Measurements from ENCODE around the gene IL34. TPM values are rescaled to one million over a fixed set of nuclear protein-coding genes. Genes with fewer than 3 reads are reported as not detected.

The IL34 gene
- total RNA-seq, 2 donors from 2014 or later = 2.9 to 16.6 TPM

DNA sequence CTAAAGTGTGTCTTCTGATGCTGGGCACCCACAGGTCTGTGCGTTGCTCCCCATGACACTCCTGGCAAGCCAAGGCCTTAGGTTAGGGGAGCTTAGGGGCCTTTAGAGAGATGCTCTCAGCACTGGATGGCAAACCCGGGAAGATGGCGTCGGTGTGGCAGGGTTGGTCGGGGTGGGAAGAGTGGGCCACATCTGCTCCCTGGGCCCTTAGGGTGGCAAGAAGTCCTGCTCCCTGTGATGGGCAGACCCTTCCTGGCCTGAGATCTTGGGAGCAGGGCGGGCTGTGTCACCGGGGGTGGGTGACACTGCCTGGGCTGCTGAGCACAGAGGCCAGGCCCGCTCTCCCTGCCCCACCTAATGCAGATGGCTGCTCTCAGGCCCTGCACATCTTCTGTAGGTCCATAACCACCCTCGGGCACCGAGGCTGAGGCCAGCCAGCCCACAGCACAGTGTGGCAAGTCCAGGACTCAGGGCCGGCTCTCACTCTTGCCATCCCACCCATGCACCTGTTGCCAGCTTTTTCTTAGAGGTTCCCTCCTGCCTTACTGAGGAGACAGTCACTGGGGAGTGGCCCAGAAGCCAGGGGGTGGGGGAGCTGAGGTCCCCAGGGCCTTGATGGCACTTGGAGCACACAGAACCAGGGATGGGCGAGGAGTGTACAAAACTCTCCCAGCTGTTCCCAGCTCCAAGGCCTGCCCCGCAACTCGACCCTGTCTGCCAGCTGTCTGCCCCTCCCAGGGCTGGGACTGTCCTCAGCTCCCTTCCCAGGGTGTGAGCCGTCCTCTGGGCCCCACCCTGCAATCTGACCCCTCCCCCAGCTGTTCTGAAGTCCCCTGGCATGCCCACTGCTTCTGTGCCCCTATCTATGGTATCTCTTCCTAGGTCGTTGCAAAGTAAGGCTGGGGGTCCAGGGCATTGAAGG is 43.9 kb downstream of the IL34 start:
- no peak overlapping the region for H3K4me3 ChIP-seq
- no peak for DNase-seq (ENCODE audit: low spot score)
- no peaks in the 10 kb centered on the region for H3K27me3 ChIP-seq (replicated peaks; ENCODE audit: insufficient read depth)
- no peaks in the 10 kb centered on the region for H3K36me3 ChIP-seq
- TF ChIP-seq, protein P1, sequence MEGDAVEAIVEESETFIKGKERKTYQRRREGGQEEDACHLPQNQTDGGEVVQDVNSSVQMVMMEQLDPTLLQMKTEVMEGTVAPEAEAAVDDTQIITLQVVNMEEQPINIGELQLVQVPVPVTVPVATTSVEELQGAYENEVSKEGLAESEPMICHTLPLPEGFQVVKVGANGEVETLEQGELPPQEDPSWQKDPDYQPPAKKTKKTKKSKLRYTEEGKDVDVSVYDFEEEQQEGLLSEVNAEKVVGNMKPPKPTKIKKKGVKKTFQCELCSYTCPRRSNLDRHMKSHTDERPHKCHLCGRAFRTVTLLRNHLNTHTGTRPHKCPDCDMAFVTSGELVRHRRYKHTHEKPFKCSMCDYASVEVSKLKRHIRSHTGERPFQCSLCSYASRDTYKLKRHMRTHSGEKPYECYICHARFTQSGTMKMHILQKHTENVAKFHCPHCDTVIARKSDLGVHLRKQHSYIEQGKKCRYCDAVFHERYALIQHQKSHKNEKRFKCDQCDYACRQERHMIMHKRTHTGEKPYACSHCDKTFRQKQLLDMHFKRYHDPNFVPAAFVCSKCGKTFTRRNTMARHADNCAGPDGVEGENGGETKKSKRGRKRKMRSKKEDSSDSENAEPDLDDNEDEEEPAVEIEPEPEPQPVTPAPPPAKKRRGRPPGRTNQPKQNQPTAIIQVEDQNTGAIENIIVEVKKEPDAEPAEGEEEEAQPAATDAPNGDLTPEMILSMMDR (IDR thresholded peaks at IDR 0.05) = no peak
- TF ChIP-seq POLR2AphosphoS5 (IDR thresholded peaks at IDR 0.05) (no peak), POLR2A (IDR thresholded peaks at IDR 0.05) (no peak)
- intact Hi-C loops (cut with DNase I) = no loop called here
- H3K27ac ChIP-seq = peak overlapping the region; percentile 72 to 92
- 80% methylated on average over 16 of the region's 16 CpGs for WGBS
- H3K9me3 ChIP-seq = no peaks in the 10 kb centered on the region
- H3K4me1 ChIP-seq (replicated peaks) = peaks cover 24% of the 10 kb centered on the region

GRCh38 chr16:70691223-70692129 is 45.1 kb downstream of the IL34 start:
- TF ChIP-seq POLR2AphosphoS5 (IDR thresholded peaks at IDR 0.05) (peak; percentile 40), POLR2A (IDR thresholded peaks at IDR 0.05) (no peak)
- Histone ChIP-seq H3K27ac (peak overlapping the region; percentile 72 to 92), H3K4me3 (no peak overlapping the region), H3K9me3 (no peaks in the 10 kb centered on the region), H3K4me1 (replicated peaks) (peaks cover 29% of the 10 kb centered on the region), H3K27me3 (replicated peaks; ENCODE audit: insufficient read depth) (no peaks in the 10 kb centered on the region), H3K36me3 (no peaks in the 10 kb centered on the region)
- no peak for DNase-seq (ENCODE audit: low spot score)
- WGBS = 68% methylated on average over 26 of the region's 26 CpGs
- intact Hi-C loops (cut with DNase I) = no loop called here

DNA sequence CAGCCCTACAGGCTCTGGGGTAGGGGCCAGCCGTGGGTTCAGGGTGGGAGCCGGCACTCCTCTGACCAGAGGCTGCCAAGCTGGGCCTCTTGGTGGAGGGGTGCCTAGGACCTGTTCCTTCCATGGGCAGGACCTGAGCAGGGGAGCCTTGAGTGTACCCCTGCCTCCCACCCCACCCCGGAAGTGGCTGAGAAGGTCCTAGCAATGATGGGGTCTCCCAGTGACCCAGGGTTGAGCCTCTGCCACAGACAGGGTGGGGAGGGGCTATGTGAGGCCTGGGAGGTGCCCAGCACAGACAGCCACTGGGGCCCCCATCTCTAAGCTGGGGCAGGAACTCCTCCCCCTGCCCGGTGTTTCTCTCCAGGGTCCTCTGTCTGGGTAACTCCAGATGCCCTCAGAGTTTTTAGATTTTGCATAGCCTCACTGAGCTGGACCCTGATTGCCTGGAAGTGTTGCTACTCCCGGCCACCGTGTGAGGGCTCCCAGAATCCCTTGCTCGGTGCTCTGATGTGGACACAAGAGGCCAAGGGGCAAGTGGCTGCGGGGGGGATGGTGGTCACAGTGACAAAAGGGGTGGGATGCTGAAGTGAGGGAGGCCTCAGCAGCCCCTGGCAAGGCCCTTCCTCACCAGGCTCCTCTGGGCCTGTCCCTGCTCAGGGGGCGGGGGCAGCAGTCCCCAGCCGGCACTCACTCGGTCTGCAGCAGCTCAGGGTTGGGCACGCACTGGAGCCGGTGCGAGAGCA is 45.9 kb downstream of the IL34 start:
- intact Hi-C loops (cut with DNase I) = no loop called here
- Histone ChIP-seq H3K4me3 (no peak overlapping the region), H3K9me3 (no peaks in the 10 kb centered on the region), H3K27ac (peak overlapping the region; percentile 72 to 92), H3K27me3 (replicated peaks; ENCODE audit: insufficient read depth) (no peaks in the 10 kb centered on the region), H3K36me3 (no peaks in the 10 kb centered on the region), H3K4me1 (replicated peaks) (peaks cover 30% of the 10 kb centered on the region)
- 56% methylated on average over 14 of the region's 14 CpGs for WGBS
- no peak for DNase-seq (ENCODE audit: low spot score)
- TF ChIP-seq POLR2A (IDR thresholded peaks at IDR 0.05) (no peak), POLR2AphosphoS5 (IDR thresholded peaks at IDR 0.05) (no peak)
- TF ChIP-seq, protein P1 (IDR thresholded peaks at IDR 0.05) = no peak

DNA sequence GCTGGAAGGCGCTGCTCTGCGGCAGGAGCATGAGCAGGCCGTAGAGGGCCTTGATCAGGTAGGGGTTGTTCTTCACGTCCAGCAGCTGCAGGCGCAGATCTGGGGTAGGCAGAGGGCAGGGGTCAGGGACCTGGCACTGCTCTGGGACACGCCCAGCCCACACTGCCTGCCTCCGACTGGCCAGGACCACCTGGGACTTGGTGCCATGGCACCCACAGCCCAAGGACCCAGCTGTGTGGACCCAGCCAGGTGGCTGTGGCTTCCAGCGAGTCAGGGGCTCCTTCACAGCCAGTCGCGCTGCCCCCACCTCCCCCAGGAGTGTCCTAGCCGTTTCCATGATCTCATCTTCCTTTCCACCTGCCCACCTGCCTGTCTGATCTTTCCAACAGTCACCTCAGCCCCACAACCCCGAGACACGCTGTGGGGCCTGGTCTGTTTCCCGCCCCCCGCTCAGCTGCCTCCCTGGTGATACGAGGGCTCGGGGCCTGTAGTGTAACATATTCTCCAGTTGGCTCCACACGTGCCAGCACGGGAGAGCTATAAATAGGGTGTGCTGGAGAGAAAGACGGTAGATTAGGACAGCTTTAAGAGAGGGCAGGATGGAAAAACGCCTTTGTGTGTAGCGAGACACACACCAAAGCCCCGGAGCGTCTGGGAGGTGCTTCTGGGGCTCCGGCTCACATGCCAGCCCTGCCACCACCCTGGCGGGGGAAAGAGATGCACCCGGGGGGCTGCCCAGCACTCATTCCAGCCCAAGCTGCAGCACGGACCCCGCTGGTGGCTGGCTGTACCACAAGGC is 46.7 kb downstream of the IL34 start:
- H3K27ac ChIP-seq = peak overlapping the region; percentile 72 to 92

More for the DNA sequence above, 46.7 kb downstream of the IL34 start:
- intact Hi-C loops (cut with DNase I) = no loop called here
- H3K4me1 ChIP-seq (replicated peaks) = peaks cover 29% of the 10 kb centered on the region
- 68% methylated on average over 29 of the region's 29 CpGs for WGBS
- no peak overlapping the region for H3K4me3 ChIP-seq
- TF ChIP-seq, protein P1 (IDR thresholded peaks at IDR 0.05) = no peak
- TF ChIP-seq POLR2AphosphoS5 (IDR thresholded peaks at IDR 0.05) = peak; percentile 48
- no peak for DNase-seq (ENCODE audit: low spot score)
- H3K9me3 ChIP-seq = no peaks in the 10 kb centered on the region
- H3K27me3 ChIP-seq (replicated peaks; ENCODE audit: insufficient read depth) = no peaks in the 10 kb centered on the region
- no peaks in the 10 kb centered on the region for H3K36me3 ChIP-seq

All from prostate gland (tissue), 2 donors.